GM04504 (cell line): ENCODE measurements around the gene TTYH1.

ENCODE experiments used
- DNase-seq: peaks from one replicate; pipeline ENCODE4 v3.0.0-alpha.2; 2012; ENCODE audit warnings: low read depth

The TTYH1 gene

GRCh38 chr19:54393381-54393780 is 21.9 kb upstream of the TTYH1 start:
- DNase-seq: no peak

- no peak for DNase-seq
Observed at GRCh38 chr19:54395685-54396084, 19.6 kb upstream of the TTYH1 start.

- no peak for DNase-seq
Observed at GRCh38 chr19:54399189-54399588, 16.1 kb upstream of the TTYH1 start.

- DNase-seq: no peak
Observed at GRCh38 chr19:54400913-54401312, 14.4 kb upstream of the TTYH1 start.

- DNase-seq: no peak
Observed at GRCh38 chr19:54403054-54403453, 12.2 kb upstream of the TTYH1 start.

- no peak for DNase-seq
Observed at GRCh38 chr19:54405628-54406027, 9.6 kb upstream of the TTYH1 start.

GRCh38 chr19:54407780-54408179 is 7.5 kb upstream of the TTYH1 start:
- no peak for DNase-seq

- DNase-seq: no peak
Observed at GRCh38 chr19:54408456-54409026, 6.7 kb upstream of the TTYH1 start.

- DNase-seq: no peak
Observed at GRCh38 chr19:54411033-54411432, 4.2 kb upstream of the TTYH1 start.

GRCh38 chr19:54412877-54413276 is 2.4 kb upstream of the TTYH1 start:
- DNase-seq: no peak

- no peak for DNase-seq
Observed at GRCh38 chr19:54414156-54414555, 1.1 kb upstream of the TTYH1 start.

- no peak for DNase-seq
Observed at GRCh38 chr19:54415901-54416673, 823 bp downstream of the TTYH1 start.

GRCh38 chr19:54416695-54417491 is 1.6 kb downstream of the TTYH1 start:
- DNase-seq: no peak

- DNase-seq: no peak
Observed at GRCh38 chr19:54418030-54418929, 3.0 kb downstream of the TTYH1 start.

- no peak for DNase-seq
Observed at GRCh38 chr19:54418930-54419800, 3.9 kb downstream of the TTYH1 start.

- no peak for DNase-seq
Observed at GRCh38 chr19:54420068-54420382, 4.8 kb downstream of the TTYH1 start.

GRCh38 chr19:54420383-54421168 is 5.3 kb downstream of the TTYH1 start:
- DNase-seq: no peak

- no peak for DNase-seq
Observed at GRCh38 chr19:54421169-54421516, 5.9 kb downstream of the TTYH1 start.

- DNase-seq: no peak
Observed at GRCh38 chr19:54421521-54421920, 6.3 kb downstream of the TTYH1 start.

GRCh38 chr19:54422136-54422535 is 6.9 kb downstream of the TTYH1 start:
- DNase-seq: no peak

GRCh38 chr19:54424201-54424600 is 8.9 kb downstream of the TTYH1 start:
- no peak for DNase-seq
